ENCODE data around the gene DNAAF1. TPM values are rescaled to one million over a fixed set of nuclear protein-coding genes. Genes with fewer than 3 reads are reported as not detected.

Gene DNAAF1
- polyA plus RNA-seq, 1 donor (not counting 4 experiments of a cell fraction or from before 2014, with no cell fraction given), result 0.01 TPM

Other genes starting within 250 kb of the DNAAF1 start
- 0.92 to 1.6 TPM (median 1.2 TPM) in 3 replicates for gene MLYCD, start 246.2 kb upstream of the DNAAF1 start, polyA plus RNA-seq
- gene OSGIN1, start 192.1 kb upstream of the DNAAF1 start, polyA plus RNA-seq, result 2.1 to 2.3 TPM (median 2.2 TPM) in 3 replicates
- 0.13 TPM in 1 of 3 replicates, not detected in the others for gene NECAB2, start 177.1 kb upstream of the DNAAF1 start, polyA plus RNA-seq
- gene SLC38A8, start 102.5 kb upstream of the DNAAF1 start, polyA plus RNA-seq, result not detected in 3 replicates
- gene MBTPS1, start 28.4 kb upstream of the DNAAF1 start, polyA plus RNA-seq, result 47.5 to 56.0 TPM (median 52.5 TPM) in 3 replicates
- gene HSDL1, start 131 bp upstream of the DNAAF1 start, polyA plus RNA-seq, result 13.3 to 18.1 TPM (median 14.9 TPM) in 3 replicates
- 6.5 to 11.4 TPM (median 9.9 TPM) in 3 replicates for gene TAF1C, start 41.7 kb downstream of the DNAAF1 start, polyA plus RNA-seq
- gene ADAD2, start 45.8 kb downstream of the DNAAF1 start, polyA plus RNA-seq, result not detected in 3 replicates
- not detected in 3 replicates for gene KCNG4, start 94.7 kb downstream of the DNAAF1 start, polyA plus RNA-seq
- gene WFDC1, start 149.6 kb downstream of the DNAAF1 start, polyA plus RNA-seq, result not detected in 3 replicates
- 0.96 to 1.3 TPM (median 1.3 TPM) in 3 replicates for gene ATP2C2, start 223.2 kb downstream of the DNAAF1 start, polyA plus RNA-seq

All from keratinocyte (primary cell).